HG03025 (cell line): ENCODE measurements around the gene CDK18.

ENCODE experiments used
- ATAC-seq: cut with Tn5 transposase; IDR thresholded peaks from one replicate; pipeline ENCODE4 v1.9.1; 2021; ENCODE audit warnings: mild to moderate bottlenecking, moderate library complexity; ENCODE audit not compliant: unreplicated experiment, low FRiP score

The CDK18 gene

GRCh38 chr1:205582046-205582445 is 77.6 kb downstream of the CDK18 start:
- no peak for ATAC-seq
